ENCODE results near the gene MVK.

Gene MVK

DNA sequence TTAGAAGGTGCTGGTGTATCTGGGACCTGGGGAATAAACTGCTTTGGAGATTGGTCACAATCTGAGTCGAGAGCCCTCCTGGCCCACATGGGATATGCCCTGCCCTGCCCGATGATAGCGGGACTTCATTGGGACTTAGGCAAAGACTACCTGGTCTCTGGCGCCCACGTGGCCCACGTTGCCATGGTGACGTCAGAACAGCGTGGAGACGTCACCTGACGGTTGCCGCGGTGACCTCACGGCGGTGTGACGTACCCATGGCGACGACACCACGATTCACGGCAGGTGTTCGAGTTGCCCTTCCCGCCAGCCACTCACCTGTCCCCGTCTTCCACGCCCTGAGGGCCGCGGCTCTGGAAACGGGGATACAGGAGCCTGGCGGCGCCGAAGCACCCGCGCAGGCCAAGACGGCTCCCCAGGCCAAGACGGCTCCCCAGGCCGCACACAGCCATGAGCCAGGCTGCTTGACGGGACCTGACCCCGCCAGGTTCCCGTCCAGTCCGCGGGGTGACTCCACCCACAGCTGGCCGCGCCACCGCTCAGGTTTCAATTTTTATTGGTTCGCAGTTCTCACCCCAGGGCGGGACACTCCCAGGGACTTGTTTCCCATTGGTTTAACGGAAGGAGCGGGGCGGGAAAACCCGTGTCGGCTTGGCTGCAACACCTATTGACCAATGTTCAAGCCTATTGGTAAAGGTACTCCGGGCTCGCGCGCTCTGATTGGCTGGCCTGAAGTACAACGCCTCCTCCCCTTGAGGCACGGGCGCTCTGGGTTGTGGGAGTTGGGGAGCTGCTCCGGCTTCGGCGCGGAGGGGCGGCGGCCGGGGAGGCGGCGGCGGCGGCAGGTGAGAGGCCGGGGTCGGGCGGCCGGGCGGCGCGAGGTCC is at the start of gene MVK, which contains the start of gene MMAB:
MVK (plus strand) TSS at position 766 of the 885 bp plus-strand sequence. CDS start 1,029 bp downstream, outside the sequence.
MMAB (minus strand) TSS at position 476 of the 885 bp plus-strand sequence; CDS start at position 452, 24 bp downstream.
- peak; percentile 93 to 95 for DNase-seq

DNA sequence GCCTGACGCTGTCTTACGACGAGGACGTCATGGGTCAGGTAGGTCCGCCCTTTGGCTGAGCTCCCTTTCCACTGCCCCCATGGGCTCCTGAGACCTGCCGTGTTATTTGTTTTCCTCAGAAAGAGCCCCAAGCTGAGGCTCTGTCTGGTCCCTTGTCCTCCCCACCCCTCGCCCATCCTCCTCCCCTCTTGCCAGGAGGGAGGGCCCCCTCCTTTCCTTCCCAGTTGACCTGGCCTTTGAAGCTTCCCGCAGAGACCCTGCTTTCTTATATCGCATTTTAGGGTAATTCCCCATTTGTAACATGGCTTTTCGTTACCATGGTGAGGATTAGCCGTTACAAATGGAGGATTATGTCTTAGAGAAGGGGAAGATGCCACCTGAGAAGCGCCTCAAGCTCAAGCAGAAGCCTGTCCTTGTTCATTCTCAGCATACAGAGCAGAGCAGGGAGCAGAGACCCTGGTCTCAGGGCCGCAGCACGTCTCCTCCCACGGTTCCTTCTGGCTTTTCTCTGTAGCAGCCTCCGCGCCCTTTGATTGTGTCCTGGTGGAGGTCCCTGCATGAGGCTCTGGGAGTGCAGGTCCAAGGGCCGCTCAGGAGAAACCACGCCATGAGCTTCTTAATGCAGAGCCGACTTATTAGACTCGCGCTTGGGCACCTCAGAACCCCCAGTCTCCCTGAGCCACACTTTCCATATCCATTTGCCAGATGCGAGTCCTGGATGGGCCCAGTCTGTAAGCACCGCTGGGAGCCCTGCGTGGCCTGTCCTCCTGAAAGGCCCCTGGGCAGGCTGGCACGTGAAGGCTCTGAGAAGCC is 48.9 kb upstream of the MVK start:
- no peak for DNase-seq

DNA sequence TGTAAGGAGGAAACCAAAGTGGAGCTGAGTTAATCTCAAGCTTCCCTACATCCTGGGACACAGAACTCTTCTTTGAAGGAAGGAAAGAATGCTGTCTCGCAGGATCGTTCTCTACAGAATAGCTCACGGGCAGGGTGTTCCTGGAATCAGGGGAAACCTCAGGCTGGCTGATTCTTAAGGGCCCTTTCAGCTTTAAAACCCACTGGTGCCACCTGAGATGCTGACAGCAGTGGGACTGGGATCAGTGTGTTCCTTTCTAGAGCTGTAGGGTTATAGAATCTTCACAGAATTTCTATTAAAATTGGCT is 48.4 kb upstream of the MVK start:
- DNase-seq, result no peak

GRCh38 chr12:109527489-109528123 is 46.0 kb upstream of the MVK start:
- DNase-seq, result no peak

- DNase-seq, result no peak
These were observed 43.6 kb upstream of the MVK start for GRCh38 chr12:109529691-109530640.

DNA sequence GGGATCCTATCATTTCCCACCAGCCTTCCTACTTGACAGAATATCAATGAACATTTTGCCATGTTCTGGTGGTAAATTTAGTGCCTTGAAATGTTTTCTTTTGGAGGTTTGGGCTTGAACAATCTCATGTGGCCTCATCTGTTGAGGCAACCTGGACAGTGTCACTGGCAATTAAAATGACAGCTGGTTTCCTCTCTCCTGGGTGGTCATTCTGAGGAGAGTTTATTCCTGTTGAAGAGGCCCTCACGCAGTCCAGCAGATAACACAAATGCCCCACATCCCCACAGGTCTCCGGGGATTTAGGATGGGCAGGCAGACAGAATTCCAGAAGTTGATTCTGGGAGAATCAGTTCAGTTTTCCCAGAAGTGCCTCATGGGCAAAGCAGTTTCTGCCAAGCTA is 42.2 kb upstream of the MVK start:
- DNase-seq, result no peak

- no peak for DNase-seq
These were observed 40.7 kb upstream of the MVK start for GRCh38 chr12:109532721-109533486.

- no peak for DNase-seq
These were observed 40.2 kb upstream of the MVK start for GRCh38 chr12:109533487-109533740.

- DNase-seq, result no peak
These were observed 39.1 kb upstream of the MVK start for GRCh38 chr12:109534456-109534855.

DNA sequence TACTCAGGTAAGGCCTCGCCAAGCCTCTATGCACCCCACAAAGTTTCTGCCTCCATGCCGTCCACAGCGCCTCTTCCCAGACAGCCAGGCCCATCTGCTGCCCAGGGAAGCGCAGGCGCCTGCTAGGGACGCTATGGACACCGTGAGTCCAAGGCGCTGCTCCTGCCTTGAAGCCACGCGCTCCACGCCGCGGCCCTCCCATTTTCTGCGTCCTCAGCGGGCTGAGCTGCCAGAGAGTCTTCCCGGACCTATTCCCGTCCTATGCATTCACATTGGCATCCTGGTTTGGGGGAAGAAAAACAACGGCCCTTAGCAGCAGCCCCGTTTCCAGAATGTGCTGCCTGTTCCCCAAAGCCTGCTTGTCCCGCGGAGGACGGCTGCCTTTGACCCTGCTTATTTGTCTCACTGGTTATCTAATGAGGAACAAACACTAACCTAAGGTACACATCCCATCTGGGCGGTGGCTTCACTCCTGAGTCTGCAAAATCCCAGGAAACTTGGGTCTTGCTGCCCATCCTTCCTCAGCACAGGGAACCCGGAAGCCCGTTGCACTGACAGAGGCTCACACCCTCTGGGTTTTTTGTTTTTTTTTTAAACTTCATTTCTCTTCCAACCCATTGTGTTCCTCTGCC is 38.2 kb upstream of the MVK start:
- DNase-seq, result no peak

- no peak for DNase-seq
These were observed 37.7 kb upstream of the MVK start for GRCh38 chr12:109535863-109536250.

DNA sequence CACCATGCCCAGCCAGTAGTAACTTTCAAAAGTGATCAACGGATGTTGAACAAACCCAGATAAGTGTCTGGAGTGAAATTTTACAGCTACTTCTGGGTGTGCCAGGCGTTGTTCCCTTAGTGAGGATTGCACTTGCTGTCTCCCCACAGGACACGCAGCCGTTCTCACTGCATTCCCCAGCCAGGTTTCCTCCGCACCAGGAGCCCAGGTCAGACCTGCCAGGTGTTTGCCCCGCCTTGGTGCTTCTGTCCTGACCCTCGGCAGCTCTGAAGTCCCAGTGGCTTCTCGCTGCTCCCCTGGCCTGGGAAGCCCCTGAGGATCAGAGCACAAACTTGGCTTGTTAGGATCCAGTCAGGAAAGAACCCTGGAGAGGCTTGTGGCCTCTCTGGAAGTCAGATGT is 36.5 kb upstream of the MVK start:
- no peak for DNase-seq

- no peak for DNase-seq
These were observed 35.3 kb upstream of the MVK start for GRCh38 chr12:109538191-109538863.

DNA sequence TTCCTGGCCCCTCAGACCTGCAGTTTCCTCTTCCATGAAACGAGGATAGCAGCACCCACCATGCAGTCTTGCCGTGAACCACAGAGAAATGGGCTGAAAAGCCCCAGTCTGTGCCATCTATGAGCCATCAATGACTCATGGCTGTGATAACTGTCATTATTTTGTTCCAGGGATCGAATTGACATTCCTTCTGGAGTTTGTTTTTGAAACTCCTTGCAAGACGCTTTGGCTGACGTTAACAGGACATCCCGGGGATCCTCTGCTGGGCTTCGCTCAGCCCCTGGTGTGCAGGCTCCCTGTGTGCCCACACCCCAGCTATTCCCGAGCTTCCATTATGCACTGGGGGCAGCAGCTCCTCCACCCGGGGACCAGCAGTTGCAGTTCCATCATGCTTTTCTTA is 34.1 kb upstream of the MVK start:
- no peak for DNase-seq

DNA sequence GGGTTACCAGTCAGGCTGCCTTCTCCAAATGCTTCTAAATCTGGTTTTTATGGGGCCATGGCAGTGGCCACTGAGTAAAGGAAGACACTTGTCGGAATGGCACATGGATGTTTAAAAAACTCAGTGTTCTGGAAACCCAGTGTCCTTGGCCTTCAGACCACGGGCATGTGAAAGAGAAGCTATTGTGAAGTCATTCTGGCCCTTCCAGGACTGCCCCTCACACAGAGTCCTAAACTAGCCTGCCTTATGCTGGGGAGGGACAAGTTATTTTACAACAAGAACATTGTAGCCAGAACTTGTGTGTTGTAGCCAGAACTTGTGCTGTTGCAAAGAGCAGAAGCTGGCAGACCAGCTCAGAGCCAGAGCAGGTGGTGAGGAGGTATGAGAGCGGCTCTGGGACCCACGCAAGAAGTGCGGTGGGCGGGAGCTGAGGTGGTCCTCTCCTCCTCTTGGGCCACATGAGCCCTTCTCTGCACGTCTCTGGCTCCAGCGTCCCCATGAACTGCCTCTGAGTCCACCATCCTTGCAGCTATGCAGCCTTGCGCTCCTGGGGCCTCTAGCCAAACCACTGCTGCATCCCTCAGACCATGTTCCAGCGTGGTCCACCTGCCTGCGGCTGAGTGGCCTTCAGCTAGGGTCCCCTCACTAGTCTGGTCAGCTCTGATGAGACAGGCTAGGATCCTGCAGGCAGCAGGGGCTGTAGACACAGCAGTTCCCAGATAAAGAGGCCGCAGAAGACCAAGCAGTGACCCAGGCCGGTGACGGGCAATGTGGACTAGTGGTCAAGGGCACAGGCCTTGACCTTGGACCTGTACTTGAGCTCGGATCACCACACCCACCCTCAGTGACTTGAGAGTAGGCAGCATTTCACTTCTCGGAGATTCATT is 32.8 kb upstream of the MVK start:
- DNase-seq, result no peak

DNA sequence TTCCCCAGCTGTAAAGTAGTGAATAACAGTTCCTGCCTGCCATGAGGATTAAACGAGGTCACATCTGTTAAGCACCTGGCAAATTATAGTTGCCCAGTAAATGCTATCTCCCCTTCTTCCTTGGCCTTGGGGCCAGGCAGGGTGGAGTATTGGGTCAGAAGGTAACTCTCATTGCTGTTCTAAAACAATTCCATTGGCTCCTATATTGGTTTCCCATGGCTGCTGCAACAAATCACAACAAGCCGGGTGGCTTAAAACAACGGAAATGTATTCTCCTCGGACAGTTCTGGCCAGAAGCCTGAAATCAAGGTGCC is 32.2 kb upstream of the MVK start:
- DNase-seq, result no peak

DNA sequence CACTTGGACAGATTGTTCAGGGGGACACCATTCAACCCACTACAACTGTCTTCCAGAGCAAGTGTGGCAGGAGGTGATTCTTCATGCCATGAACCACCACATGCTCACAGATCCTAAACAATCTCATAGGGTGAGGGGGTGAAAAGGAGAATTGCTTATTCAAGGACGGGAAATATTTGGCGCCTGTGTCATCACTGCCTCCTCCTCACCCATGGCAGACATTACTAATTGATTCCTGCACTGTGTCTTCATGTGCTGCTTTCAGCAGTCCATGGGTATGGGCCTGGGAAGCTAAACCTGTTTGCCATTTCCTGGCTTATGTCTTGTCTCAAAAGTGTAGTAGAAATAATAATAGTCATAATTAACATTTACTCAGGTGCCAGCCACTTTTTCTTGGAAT is 31.6 kb upstream of the MVK start:
- DNase-seq, result no peak

- no peak for DNase-seq
These were observed 30.7 kb upstream of the MVK start for GRCh38 chr12:109542876-109543275.

GRCh38 chr12:109544955-109545531 is 28.6 kb upstream of the MVK start:
- DNase-seq, result no peak

DNA sequence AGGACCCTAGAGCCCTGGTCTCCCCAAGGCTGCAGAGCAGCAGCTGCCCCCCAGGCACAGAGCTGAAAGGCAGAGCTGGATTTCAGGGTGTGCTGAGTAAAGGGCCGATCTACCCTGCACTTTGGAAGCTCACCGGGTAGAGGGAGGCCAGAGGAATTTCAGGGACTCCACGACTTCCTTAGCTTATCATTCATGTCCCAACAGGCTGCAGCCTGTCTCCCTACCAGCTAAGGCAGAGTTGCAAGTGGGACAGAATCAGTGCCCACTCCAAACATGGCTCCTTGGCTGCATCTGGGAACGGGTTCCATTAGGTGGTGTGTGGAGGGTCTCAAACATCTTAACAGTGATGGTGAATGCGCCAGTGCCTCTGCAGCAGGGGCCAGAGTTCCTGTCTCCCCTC is 27.8 kb upstream of the MVK start:
- DNase-seq, result no peak
